IPS DF 4.7 (cell line): ENCODE measurements around the gene DRC3.
"Not testable (repeated sequence)": the region's sequence is repeated elsewhere in the genome, so short reads cannot be mapped to it uniquely, and the experiment has no call there.

ENCODE experiments used
- DNase-seq: peaks from one replicate; pipeline ENCODE4 v3.0.0-alpha.2; 2013; ENCODE audit warnings: low spot score; ENCODE audit errors: extremely low read depth

Gene DRC3

DNA sequence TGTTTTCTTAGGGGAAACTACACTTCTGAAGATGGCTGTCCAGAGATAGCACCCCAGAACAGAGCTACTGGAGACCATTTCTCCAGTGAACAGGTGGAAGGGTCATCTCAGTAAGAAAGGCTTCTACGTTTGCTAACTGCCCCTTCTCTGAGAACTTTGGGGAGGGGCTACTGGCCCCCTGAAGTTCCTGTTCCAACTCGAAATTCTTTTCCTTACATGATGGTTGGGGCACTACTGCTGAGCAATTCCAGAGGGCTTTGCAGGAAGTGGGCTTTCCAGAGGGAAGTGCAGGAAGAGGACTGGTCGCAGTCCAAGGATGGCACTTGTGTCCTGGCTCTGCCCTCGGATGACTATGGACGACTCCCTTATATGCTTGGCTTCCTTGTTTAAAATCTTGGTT is 31.6 kb upstream of the DRC3 start:
- DNase-seq: no peak

DNA sequence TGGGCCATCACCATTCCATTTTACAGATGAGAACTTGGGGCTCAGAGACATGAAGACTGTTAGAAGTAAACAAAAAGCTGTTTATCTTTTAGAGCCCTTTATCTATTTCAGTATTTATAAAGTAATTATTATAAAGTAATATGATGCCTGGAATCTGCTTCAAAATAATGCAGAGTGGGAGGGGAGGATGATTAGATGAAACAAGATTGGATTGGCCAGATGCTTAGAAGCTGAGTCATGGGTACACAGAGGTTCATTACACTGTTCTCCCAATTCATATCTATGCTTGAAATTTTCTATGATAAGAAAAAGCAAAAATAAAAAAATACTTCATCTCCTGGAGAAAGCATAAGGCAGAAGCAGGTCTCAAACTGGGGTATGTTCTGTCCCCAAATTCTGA is 29.8 kb upstream of the DRC3 start:
- DNase-seq: no peak

DNA sequence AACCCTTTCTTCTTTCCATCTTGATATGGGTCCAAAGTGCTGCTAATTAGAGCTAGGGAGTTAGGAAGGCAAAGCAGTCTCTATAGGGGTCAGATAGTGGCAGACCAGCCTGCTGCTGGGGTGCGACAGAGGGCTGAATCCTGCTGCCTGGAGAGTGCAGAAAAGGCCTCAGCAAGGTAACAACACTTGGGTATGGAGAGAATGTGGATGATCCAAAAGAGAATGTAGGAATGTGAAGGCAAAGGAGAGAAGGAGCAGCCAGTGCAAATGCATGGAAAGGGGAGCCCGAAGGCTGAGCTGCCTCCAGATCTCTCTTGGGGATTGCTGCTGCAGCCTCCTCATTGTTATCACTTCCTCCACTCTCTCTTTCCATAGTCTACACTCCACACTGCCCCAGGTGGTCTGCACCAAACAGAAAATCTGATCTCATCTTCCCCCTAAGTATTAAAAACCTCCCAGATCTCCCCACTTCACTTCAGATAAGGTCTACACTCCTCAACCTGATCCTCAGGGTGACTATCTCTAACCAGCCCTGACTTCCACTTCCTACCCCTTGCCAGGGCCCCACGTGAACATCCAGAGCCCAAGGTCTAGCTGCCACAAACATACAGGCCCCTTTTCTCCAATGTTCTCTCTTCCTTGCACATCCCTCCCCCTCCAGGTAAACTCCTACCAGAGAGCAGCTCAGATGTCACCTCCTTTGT is 29.2 kb upstream of the DRC3 start:
- DNase-seq: no peak

DNA sequence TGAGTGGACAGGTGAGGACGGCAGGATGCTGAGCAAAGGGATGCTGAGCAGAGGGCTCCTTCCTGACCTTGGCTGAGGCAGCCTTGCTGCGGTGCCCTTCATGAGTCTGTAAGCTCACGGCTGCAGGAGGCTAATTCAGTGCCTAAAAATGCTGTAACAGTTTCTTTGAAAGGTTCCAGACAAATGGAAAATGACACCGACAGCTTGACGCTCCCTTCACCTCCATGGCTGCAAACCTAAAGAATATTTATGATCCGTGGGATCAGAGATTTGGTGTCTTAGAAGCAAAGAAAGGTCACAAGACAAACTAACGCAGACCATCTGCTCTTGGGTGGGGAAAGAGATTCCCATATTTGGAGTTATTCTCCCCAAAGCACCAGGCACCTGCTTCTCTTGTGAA is 28.4 kb upstream of the DRC3 start:
- no peak for DNase-seq

DNA sequence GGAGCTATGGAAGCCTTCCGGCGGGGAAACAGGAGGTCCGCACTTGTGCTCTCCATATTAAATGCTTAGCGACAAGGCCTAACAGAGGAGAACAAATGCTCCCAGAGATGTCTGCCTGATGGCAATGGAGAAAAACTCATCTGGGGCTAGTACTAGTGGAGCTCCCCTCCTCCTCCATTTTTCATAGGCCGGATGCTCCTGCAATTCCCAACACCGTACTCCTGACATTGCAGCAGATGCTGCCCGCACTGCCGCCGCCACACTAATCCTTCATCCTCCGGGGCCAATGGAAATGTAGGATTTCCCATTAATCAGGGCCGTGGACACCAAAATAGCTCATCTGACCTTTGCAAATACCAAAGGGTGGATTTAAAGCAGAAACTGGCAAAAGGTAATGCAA is 27.9 kb upstream of the DRC3 start:
- DNase-seq: no peak

DNA sequence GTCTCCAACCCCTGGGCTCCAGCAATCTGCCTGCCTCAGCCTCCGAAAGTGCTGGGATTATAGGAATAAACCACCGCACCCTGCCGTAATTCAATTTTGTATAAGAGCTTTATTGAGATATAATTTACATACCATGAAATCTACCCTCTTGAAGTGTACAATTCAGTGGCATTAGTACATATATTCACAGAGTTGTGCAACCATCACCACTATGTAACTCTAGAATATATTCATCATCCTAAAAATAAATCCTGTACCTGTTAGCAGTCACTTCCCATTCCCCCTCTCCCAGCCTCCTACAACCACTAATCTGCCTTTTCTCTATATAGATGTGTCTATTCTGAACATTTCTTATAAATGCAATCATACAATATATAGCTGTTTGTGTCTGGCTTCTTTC is 26.6 kb upstream of the DRC3 start:
- no peak for DNase-seq

DNA sequence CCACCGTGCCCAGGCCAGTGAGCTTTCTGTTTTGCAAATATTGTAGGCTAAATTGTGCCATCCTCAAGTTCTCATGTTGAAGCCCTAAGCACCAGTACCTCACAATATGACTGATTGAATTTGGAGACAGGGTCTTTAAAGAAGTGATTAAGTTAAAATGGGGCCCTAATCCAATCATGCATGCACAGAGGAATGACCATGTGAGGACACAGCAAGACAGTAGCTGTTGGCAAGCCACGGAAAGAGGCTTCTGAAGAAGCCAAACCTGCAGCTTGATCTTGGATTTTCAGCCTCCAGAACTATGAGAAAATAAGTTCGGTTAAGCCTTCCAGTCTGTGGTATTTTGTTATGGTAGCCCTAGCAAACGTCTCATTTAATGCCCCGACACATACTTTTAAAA is 25.4 kb upstream of the DRC3 start:
- DNase-seq: no peak

DNA sequence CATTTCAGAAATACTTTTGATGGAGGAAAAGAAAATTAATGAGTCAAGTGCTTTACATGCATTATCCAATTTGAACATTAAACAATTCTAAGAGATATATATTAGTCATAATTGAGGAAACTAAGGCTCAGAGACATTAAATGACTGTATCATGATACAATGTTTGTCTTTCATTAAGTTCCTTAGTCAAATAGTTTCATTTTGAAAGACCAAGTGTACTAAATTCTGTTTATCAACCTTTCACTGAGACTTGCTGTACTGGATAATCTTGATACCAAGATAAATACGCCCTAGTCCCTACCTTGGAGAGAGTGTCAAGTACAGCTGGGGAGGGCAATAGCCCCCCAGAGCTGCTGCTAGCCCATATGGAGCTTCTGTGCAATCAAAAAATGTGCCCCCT is 24.7 kb upstream of the DRC3 start:
- DNase-seq: no peak

DNA sequence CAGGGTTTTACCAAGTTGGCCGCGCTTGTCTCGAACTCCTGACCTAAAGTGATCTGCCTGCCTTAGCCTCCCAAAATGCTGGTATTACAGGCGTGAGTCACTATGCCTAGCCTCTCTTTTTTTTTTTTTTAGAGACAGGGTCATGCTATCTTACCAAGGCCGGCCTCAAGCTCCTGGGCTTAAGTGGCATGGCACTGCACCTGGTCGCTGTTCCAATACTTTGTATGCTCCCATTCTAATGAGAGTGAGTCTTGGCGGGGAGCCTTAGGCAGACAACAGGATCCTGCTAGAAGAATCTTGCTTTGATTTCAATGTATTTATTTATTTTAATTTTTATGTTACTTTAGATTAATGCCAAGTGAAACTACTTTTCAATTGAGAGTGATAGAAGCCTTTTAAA is 22.3 kb upstream of the DRC3 start:
- no peak for DNase-seq

DNA sequence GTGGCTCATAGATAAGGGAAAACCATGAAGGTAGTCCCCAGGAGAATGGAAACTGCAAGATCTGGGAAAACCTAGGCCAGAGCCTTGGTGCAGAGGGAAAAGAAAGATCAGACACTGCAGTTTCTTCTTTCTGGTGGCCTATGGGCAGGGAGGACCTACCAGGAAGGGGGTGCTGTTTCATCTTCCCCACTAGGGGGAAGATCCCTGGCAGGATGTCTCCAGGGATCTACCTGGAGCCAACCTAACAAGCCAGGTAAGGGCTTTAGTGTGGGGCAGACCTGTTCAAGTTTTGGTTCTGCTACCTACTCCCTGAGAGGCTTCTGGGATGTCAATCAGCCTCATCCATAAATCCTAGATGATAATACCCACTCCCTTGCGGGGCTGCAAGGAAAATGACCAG is 21.9 kb upstream of the DRC3 start:
- no peak for DNase-seq

DNA sequence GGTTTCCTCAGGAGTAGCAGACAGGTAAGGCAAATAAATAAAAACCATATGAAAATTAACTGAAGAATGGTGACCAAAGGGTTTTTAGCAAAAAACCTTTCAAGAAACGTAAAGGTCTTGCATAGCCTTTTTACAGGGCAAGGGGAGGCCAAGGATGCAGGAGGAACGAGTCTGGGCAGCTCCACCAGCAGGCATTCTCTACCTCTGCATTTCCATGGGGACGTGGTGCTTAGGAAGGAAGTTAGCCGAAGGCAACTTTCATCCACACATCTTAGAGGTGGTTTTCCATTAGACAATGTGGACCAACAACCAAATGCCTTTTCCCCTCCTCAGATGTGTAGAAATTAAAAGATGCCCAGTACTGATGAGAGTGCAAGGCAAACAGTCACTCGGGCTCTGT is 21.1 kb upstream of the DRC3 start:
- no peak for DNase-seq

DNA sequence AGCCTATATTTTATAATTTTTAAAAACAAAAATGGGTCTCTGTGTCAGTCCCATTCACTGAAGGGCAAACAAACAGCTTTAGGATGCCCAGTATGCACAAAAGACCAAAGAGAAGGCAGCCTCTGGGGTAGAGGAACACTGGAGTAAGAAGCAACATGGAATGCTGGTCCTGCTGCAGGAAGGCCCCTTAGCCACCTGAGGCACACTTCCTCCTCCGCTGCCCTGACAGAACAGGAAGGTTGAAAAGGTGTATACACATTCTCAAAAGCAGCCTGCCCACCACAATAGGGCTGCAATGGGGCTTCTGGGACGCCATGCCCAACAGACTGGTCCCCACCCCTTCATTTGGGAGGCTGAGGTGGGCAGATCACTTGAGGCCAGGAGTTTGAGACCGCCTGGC is 20.0 kb upstream of the DRC3 start:
- no peak for DNase-seq

DNA sequence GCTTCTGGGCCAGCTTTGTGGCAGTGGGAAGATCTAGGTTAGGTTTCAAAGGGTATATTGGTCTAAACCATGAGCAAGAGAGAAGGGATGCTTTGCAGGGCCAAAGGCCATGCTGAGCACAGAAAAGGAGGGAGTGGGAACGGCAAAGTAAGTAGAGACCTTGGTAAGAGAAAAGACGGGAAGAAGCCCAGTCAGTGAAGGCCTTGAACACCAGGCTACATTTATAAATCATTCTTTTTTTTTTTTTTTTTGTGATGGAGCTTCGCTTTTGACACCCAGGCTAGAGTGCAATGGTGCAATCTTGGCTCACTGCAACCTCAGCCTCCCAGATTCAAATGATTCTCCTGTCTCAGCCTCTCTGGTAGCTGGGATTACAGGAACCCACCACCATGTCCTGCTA is 18.6 kb upstream of the DRC3 start:
- DNase-seq: no peak

DNA sequence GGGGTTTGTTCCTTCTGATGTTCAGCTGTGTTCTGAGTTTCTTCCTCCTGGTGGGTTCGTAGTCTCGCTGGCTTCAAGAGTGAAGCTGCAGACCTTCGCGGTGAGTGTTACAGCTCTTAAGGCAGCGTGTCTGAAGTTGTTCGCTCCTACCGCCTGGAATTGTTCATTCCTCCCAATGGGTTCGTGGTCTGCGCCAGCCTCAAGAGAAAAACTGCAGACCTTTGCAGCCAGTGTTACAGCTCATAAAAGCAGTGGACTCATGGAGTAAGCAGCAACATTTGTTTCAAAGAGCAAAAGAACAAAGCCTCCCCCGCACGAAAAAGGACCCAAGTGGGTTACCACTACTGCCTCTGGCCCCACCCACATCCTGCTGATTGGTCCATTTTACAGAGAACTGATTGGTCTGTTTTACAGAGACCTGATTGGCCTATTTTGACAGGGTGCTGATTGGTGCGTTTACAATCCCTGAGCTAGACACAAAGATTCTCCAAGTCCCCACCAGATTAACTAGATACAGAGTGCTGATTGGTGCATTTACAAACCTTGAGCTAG is 16.8 kb upstream of the DRC3 start:
- not testable (repeated sequence) for DNase-seq

DNA sequence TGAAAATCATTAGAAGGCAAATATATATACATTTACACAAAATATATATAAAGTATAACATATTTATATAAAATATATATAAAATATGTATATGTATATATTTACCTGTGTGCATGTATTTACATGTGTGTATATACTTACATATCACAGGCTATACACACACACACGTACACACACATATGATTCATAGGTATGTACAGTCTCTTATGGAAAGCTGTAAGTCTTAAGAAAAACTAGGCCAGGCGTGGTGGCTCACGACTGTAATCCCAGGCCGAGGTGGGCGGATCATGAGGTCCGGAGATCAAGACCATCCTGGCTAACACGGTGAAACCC is 15.1 kb upstream of the DRC3 start:
- DNase-seq: no peak

DNA sequence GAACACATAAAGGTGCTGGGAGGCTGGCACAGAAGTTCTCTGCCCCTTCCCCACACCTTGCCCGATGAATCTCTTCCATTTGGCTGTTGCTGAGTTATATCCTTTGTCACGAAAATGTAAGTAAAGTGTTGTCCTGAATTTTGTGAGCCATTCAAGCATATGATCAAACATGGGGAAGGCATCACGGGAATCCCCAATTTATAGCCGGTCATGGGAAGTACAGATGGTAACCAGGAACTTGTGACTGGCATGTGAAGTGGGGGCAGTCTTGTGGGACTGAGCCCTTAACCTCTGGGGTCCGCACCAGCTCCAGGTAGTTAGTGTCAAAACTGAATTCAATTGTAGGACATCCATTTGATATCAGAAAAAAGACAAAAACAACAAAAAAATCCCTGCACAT is 13.7 kb upstream of the DRC3 start:
- no peak for DNase-seq

DNA sequence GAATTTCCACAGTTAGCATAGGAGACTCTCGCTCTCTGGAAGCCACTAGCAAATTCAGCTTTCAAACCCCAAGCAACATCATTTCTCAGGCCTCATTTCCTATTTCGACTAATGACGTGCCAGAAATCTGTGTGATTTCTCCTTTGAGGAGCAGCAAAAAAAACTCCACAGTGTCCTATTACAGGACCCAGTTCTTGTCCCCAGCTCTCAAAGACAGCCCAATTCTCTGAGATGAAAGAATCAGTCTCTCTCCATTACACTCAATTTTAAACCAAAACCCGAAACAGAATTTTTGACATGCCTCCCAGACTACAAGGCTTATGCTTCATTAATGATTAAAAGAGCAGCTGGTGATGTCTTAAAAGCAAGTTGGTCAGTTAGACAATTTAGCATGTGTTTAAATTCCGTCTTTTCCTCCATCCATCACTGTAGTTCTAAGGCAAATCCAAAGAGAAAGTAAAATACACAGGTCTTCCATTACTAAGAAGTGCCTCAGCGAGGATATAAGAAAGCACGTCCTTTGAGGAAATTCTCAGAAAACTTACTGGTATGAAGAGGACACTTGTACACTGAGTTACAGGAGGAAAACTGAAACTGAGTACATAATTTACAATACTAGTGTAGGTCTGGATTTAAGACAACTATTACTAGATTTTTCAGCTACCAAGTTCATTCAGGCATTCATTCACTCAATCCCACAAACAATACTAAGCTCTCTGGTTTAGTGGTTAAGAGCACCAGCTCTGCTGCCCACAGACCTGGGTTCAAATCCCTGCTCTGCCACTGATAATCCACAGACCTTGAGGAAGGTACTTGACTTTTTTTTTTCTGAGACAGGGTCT is 12.9 kb upstream of the DRC3 start:
- no peak for DNase-seq

DNA sequence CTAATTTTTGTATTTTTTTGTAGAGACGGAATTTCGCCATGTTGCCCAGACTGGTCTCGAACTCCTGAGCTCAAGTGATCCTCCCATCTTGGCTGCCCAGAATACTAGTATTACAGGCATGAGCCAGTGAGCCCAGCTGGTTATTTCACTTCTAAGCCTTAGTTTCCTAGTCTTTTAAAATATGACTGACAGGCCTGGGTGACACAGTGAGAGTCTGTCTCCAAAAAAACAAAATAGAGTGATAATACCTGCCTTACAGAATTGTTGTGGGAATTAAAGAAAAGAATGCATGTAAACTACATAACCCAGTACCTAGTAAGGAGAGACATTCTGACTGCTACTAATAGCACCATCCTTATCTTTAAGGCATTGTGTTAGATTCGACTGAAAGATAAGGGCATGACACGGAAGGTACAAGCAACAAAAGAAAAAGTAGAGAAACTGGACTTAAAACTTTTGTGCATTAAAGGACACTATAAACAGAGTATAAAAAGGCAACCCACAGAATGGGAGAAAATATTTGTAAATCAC is 12.1 kb upstream of the DRC3 start:
- DNase-seq: no peak

DNA sequence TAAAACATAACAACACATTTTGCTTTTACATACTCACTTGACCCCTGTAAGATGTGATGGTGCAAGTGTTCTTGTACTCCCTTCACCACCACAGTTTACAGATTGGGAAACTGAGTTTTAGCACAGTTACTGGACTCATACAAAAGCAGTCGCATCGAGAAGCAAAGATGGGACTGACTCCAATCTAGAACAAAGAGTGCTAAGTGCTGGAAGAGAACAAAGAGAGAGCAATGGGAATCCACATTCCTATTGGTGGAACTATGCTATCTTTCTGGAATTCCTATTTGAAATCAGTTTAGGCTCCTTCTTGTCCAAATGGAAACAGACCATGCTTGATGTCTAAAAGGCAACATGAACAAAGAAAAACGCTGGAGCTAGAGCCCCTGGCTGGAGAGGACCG is 9.6 kb upstream of the DRC3 start:
- no peak for DNase-seq

DNA sequence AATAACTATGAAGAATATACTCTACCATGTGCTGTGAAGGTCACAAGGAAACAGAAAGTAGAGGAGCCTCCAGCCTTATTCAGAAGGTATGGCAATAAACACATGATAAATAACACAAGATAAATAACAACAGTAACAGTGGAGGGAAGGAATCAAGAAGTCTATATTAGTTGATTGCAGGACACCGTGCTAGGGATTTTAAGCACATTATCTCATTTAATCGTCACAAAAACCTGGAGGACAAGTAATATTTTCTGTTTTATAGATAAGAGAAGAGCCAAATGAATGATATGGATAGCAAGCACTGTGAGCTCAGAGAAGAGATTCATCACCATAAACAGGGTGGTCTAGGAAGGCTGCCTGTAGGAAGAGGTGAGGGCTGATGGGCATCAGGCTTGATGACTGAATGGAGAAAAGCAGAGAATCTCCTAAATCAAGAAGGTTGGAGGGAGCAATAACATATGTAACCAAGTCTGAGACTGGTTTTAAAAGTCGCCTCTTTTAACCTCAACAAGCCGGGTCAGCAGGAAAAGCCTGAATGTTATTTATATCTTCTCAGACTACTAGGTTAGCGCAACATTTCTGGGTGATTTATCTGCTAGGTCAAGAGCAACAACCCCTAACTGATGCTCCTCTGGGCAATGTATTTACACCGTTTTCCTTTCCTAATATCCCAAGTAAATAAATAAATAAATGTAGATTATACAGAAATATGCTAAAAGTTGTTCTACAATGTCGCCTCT is 8.8 kb upstream of the DRC3 start:
- no peak for DNase-seq

DNA sequence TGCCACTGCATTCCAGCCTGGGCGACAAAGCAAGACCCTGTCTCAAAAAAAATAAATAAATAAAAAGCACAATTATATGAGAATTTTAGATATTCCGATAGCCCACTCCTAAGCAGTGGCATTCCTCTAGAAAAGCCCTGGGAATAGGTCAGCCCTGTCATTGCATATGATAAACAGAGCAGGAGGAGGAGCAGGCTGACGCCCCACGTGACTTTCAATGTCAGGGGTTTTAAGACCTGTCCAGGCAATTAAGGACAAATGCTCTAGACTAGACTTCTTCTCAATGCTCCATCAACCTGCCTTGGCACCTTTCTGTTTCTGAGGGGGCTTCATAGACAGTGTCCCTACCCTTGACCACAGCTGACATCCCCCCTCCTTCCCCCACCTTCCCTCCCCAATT is 8.0 kb upstream of the DRC3 start:
- DNase-seq: no peak

DNA sequence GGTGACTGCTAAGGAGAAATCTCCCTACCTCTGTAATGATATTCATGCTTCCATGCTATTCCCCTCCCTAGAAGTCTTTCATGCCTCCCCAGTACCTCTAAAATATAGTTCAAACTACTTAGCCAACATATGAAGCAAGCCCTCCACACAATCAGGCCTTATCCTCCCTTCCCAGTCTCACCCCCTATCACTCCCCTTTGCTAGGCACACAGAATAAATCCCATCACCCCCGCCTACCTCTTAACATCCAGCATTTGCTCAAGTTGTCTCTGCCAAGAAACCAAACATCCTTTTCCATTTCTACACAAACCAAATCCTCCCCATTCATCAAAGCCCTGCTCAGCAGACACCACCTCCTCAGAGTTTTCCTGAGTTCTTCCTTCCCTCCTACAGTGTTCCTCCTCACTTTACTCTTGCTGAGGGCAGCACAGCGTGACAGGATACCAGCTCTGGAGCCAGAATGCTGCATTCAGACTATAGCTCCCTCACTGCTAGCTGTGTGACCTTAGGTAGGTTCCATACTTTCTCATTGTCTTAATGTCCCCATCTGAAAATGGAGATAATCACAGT is 7.4 kb upstream of the DRC3 start:
- DNase-seq: no peak
